Uterus (tissue), 4 donors: ENCODE measurements around the gene HSPH1. TPM values are rescaled to one million over a fixed set of nuclear protein-coding genes. Genes with fewer than 3 reads are reported as not detected.
A peak's percentile ranks its signal among the peaks of the same experiment; 100 is the strongest.

ENCODE experiments used
- DNase-seq, 2 donors: peaks; one replicate each; pipeline ENCODE4 v3.0.0-alpha.2; 2019 to 2020
- H3K27ac ChIP-seq, 2 donors: fragments of 200-600 bp; sonication (generic); 1 replicate in 1 of 2; 2 replicates in 1 of 2; pipeline ENCODE4 v1.5.1; 2016 to 2018
- H3K27me3 ChIP-seq, 2 donors: fragments of 200-600 bp; sonication (generic); one replicate each; pipeline ENCODE4 v1.5.1; 2018 to 2019; ENCODE audit warnings: control low read depth in 1 of 2
- H3K36me3 ChIP-seq, 2 donors: fragments of 200-600 bp; sonication (generic); one replicate each; pipeline ENCODE4 v1.5.1; 2019; ENCODE audit warnings: control low read depth in 1 of 2
- H3K4me1 ChIP-seq, 2 donors: fragments of 200-600 bp; sonication (generic); one replicate each; pipeline ENCODE4 v1.5.1; 2018 to 2019; ENCODE audit warnings: control low read depth in 1 of 2
- H3K4me3 ChIP-seq, 2 donors: fragments of 200-600 bp; sonication (generic); 1 replicate in 1 of 2; 2 replicates in 1 of 2; pipeline ENCODE4 v1.5.1; 2018 to 2019; ENCODE audit warnings: mild to moderate bottlenecking in 1 of 2
- H3K9me3 ChIP-seq, 2 donors: fragments of 200-600 bp; sonication (generic); one replicate each; pipeline ENCODE4 v1.5.1; 2019; ENCODE audit warnings: control low read depth in 1 of 2
- CTCF ChIP-seq, 4 experiments: fragments of 200-600 bp in 2 of 4; fragments of 450-650 bp in 2 of 4; sonication (generic) in 2 of 4; IDR thresholded peaks; one replicate each; pipeline ENCODE4 v1.5.1; 2016 to 2019; ENCODE audit warnings: antibody characterized with exemption in 4 of 4, mild to moderate bottlenecking in 2 of 4, moderate library complexity in 1 of 4
- POLR2A ChIP-seq, 2 donors: fragments of 450-650 bp; IDR thresholded peaks; one replicate each; pipeline ENCODE4 v1.6.1; 2016; ENCODE audit warnings: antibody characterized with exemption in 2 of 2, mild to moderate bottlenecking in 1 of 2, moderate library complexity in 1 of 2
- intact Hi-C: fragments of 100-400 bp; cut with DNase I; formaldehyde crosslinking; loops from one replicate; pipeline ENCODE4 v1.15.1; 2023; ENCODE audit warnings: low total_unique reads
- total RNA-seq, 4 donors: library from RNA; depleted of rRNA in 3 of 4; stranded (reverse); fragments of >200 nt in 3 of 4; gene quantifications; one replicate each; pipeline versions ENCODE4 v1.1.0 to v1.2.4, GENCODE V29; 2014 to 2023
- donor health status: DM: yes; HTN: yes; CAD: no.

HSPH1 gene
- total RNA-seq, 4 donors from 2014 or later: 11.3 to 74.7 (median 46.2) TPM

DNA sequence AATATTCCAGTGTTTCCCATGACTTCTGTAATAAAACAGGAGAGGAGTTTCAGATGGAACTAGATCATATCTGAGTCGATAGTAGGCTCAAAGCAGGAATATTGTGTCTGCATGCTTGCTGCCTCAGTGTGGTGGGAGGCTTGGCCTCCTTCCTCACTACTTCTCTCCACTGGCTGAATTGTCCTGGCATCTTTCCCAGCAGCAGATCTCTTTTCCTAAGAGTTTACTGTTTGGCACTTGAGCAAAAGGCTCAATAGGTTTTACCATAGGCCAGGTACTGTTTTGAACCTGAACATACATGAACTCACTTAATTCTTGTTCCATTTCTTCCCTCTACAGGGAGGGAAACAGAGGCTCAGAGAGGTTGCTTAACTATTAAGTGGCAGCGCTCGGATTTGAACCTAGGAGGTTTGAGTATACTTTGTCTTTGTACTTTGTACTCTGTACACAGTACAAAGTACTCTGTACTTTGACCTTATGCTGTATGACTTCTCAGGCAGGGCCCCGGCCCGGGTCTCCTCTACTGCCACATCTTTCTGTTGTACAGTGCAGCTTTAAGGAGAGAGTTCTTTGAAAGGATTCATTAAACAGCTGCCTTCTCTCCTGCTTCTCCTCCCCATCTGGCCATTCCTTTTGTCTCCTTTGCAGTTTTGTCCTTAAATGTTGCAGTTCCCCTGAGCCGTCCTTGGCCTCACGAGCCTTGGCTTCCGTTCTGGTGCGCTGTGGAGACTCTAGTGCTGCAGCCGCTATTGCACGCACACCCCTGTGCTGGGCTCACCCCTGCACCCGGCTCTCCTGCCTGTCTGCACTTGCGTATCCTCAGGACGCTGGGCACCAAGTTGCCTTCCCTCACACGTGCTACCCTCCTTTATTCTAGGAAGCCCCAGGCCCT, 46.2 kb upstream of the HSPH1 start:
- H3K27me3 ChIP-seq: no peaks in the 10 kb centered on the region
- peak; percentile 70 for DNase-seq
- H3K9me3 ChIP-seq: no peaks in the 10 kb centered on the region
- peak overlapping the region; percentile 63 to 80 for H3K27ac ChIP-seq
- H3K4me1 ChIP-seq: peaks cover 12 to 14% of the 10 kb centered on the region in 2 donors
- no peaks in the 10 kb centered on the region for H3K36me3 ChIP-seq
- H3K4me3 ChIP-seq: no peak overlapping the region
- no peak for TF ChIP-seq CTCF (IDR thresholded peaks at IDR 0.05)
- TF ChIP-seq POLR2A (IDR thresholded peaks at IDR 0.05): no peak
- intact Hi-C loops: no loop called here

DNA sequence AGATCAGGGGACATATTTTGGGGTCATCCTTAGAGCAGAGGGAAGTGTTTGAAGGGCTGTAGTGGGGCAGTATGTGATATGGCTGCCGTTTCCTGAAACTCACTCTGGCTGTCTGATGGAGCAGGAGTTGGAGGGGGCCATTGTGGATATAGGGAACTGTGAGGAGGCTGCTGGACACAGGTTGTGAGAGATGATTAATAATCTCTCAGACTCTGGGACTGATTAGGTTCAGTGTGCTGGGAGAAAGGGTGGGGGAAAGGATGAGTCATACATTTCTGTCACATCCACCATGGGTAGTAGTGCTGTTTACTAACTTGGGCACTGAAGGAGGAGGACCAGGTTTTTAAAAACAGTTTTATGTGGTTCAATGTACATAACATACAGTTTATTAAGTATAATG, 42.9 kb upstream of the HSPH1 start:
- Histone ChIP-seq H3K4me1 (peaks cover 14 to 15% of the 10 kb centered on the region in 2 donors), H3K4me3 (no peak overlapping the region), H3K36me3 (no peaks in the 10 kb centered on the region), H3K27me3 (no peaks in the 10 kb centered on the region), H3K27ac (peak overlapping the region; percentile 67 to 80), H3K9me3 (no peaks in the 10 kb centered on the region)
- DNase-seq: peak in 1 of 2 donors; percentile 43
- intact Hi-C loops: no loop called here
- no peak for TF ChIP-seq CTCF (IDR thresholded peaks at IDR 0.05)
- TF ChIP-seq POLR2A (IDR thresholded peaks at IDR 0.05): no peak

GRCh38 chr13:31201341-31202031, 39.8 kb upstream of the HSPH1 start:
- no peaks in the 10 kb centered on the region for H3K27me3 ChIP-seq
- H3K4me3 ChIP-seq: peak overlapping the region; percentile 53 to 91
- intact Hi-C loops: no loop called here
- DNase-seq: peak; percentile 39 to 58
- TF ChIP-seq POLR2A (IDR thresholded peaks at IDR 0.05) (no peak), CTCF (IDR thresholded peaks at IDR 0.05) (no peak)
- H3K4me1 ChIP-seq: peaks cover 3 to 7% of the 10 kb centered on the region in 2 donors
- H3K9me3 ChIP-seq: no peaks in the 10 kb centered on the region
- H3K27ac ChIP-seq: peak overlapping the region; percentile 98 to 99
- H3K36me3 ChIP-seq: no peaks in the 10 kb centered on the region

- Histone ChIP-seq H3K9me3 (no peaks in the 10 kb centered on the region), H3K27me3 (no peaks in the 10 kb centered on the region), H3K36me3 (no peaks in the 10 kb centered on the region), H3K4me1 (peaks cover 3 to 7% of the 10 kb centered on the region in 2 donors), H3K4me3 (peak overlapping the region; percentile 53 to 91), H3K27ac (peak overlapping the region; percentile 98 to 99)
- TF ChIP-seq CTCF (IDR thresholded peaks at IDR 0.05) (no peak), POLR2A (IDR thresholded peaks at IDR 0.05) (no peak)
- DNase-seq: peak; percentile 38 to 55
- intact Hi-C loops: no loop called here
These were observed 38.9 kb upstream of the HSPH1 start for GRCh38 chr13:31200637-31200971.
